GM21529 (cell line): ENCODE data around the gene FAM171A1.
"Not testable (repeated sequence)": the region's sequence is repeated elsewhere in the genome, so short reads cannot be mapped to it uniquely, and the experiment has no call there.

Experiments
- ATAC-seq: cut with Tn5 transposase; IDR thresholded peaks from one replicate; pipeline ENCODE4 v1.9.1; 2021; ENCODE audit not compliant: unreplicated experiment

Gene FAM171A1

GRCh38 chr10:15370856-15371701, at the start of gene FAM171A1:
FAM171A1 (minus strand) TSS chr10:15371289; CDS start chr10:15371052, 237 bp downstream.
- ATAC-seq, result peak; percentile 40

GRCh38 chr10:15420858-15421257, 49.8 kb upstream of the FAM171A1 start:
- ATAC-seq, result no peak

- ATAC-seq, result no peak
Measured at GRCh38 chr10:15419279-15419874, 48.3 kb upstream of the FAM171A1 start.

GRCh38 chr10:15416034-15416433, 44.9 kb upstream of the FAM171A1 start:
- ATAC-seq, result no peak

GRCh38 chr10:15411010-15411409, 39.9 kb upstream of the FAM171A1 start:
- no peak for ATAC-seq

GRCh38 chr10:15409350-15409749, 38.3 kb upstream of the FAM171A1 start:
- ATAC-seq, result not testable (repeated sequence)

- no peak for ATAC-seq
Measured at GRCh38 chr10:15408557-15408956, 37.5 kb upstream of the FAM171A1 start.

- ATAC-seq, result no peak
Measured at GRCh38 chr10:15405319-15405718, 34.2 kb upstream of the FAM171A1 start.

- no peak for ATAC-seq
Measured at GRCh38 chr10:15401382-15401781, 30.3 kb upstream of the FAM171A1 start.

- ATAC-seq, result not testable (repeated sequence)
Measured at GRCh38 chr10:15400461-15400860, 29.4 kb upstream of the FAM171A1 start.

GRCh38 chr10:15399060-15399661, 28.1 kb upstream of the FAM171A1 start:
- ATAC-seq, result no peak

GRCh38 chr10:15395935-15396334, 24.8 kb upstream of the FAM171A1 start:
- no peak for ATAC-seq

GRCh38 chr10:15393139-15393825, 22.2 kb upstream of the FAM171A1 start:
- no peak for ATAC-seq

- ATAC-seq, result no peak
Measured at GRCh38 chr10:15391491-15391890, 20.4 kb upstream of the FAM171A1 start.

- not testable (repeated sequence) for ATAC-seq
Measured at GRCh38 chr10:15388172-15388571, 17.1 kb upstream of the FAM171A1 start.

GRCh38 chr10:15387021-15387420, 15.9 kb upstream of the FAM171A1 start:
- ATAC-seq, result no peak

- ATAC-seq, result no peak
Measured at GRCh38 chr10:15385552-15386455, 14.7 kb upstream of the FAM171A1 start.

- no peak for ATAC-seq
Measured at GRCh38 chr10:15381420-15381819, 10.3 kb upstream of the FAM171A1 start.

GRCh38 chr10:15379078-15379477, 8.0 kb upstream of the FAM171A1 start:
- ATAC-seq, result no peak

GRCh38 chr10:15378569-15378968, 7.5 kb upstream of the FAM171A1 start:
- no peak for ATAC-seq
